ENCODE data around the gene TUT1.
"Not testable (repeated sequence)": the region's sequence is repeated elsewhere in the genome, so short reads cannot be mapped to it uniquely, and the experiment has no call there.

Gene TUT1

GRCh38 chr11:62591448-62592145 lies at the start of gene TUT1:
Gene TUT1 (minus strand): TSS chr11:62591523. CDS start chr11:62591485, 38 bp downstream.
- peak within 1 kb of the TSS; percentile 96 for H3K9ac ChIP-seq
- no peaks in the 10 kb centered on the region for H3K27me3 ChIP-seq
- H3K27ac ChIP-seq: peak within 1 kb of the TSS; percentile 95
- peaks cover 40% of the 10 kb centered on the region for H3K4me1 ChIP-seq
- peaks cover 63% of the 10 kb centered on the region for H3K36me3 ChIP-seq
- no peaks in the 10 kb centered on the region for H3K9me3 ChIP-seq
- H3K4me2 ChIP-seq: peak within 1 kb of the TSS; percentile 93
- no peak for TF ChIP-seq Cebpa-rat (IDR thresholded peaks at IDR 0.05)
- peaks cover 15% of the 10 kb centered on the region; the same call in 1 of the 2 replicates for H4K20me1 ChIP-seq
- peak within 1 kb of the TSS; percentile 89 for H3K4me3 ChIP-seq

GRCh38 chr11:62632492-62632891 lies 41.2 kb upstream of the TUT1 start:
- no peak for TF ChIP-seq Cebpa-rat (IDR thresholded peaks at IDR 0.05)
- H3K27ac ChIP-seq: no peak overlapping the region
- H3K36me3 ChIP-seq: peaks cover 100% of the 10 kb centered on the region
- no peaks in the 10 kb centered on the region for H3K27me3 ChIP-seq
- H3K4me3 ChIP-seq: no peak overlapping the region
- peaks cover 11% of the 10 kb centered on the region; the same call in 1 of the 2 replicates for H3K4me1 ChIP-seq
- no peak overlapping the region for H3K4me2 ChIP-seq
- H3K9ac ChIP-seq: no peak overlapping the region
- H4K20me1 ChIP-seq: peaks cover 19% of the 10 kb centered on the region; the same call in 1 of the 2 replicates
- no peaks in the 10 kb centered on the region for H3K9me3 ChIP-seq

GRCh38 chr11:62627713-62628112 lies 36.4 kb upstream of the TUT1 start:
- Histone ChIP-seq H3K9me3 (no peaks in the 10 kb centered on the region), H3K27me3 (no peaks in the 10 kb centered on the region), H3K4me2 (no peak overlapping the region), H3K4me1 (peaks cover 35% of the 10 kb centered on the region), H3K4me3 (no peak overlapping the region), H3K36me3 (peaks cover 79% of the 10 kb centered on the region), H3K9ac (no peak overlapping the region), H4K20me1 (0 out of 2 replicates have a peak, but pooled peaks cover 5% of the 10 kb centered on the region), H3K27ac (no peak overlapping the region)
- no peak for TF ChIP-seq Cebpa-rat (IDR thresholded peaks at IDR 0.05)

GRCh38 chr11:62622476-62623089 lies 31.3 kb upstream of the TUT1 start:
- Histone ChIP-seq H3K9me3 (no peaks in the 10 kb centered on the region), H3K36me3 (peaks cover 30% of the 10 kb centered on the region), H3K27me3 (no peaks in the 10 kb centered on the region), H3K9ac (no peak overlapping the region), H4K20me1 (0 out of 2 replicates have a peak, but pooled peaks cover 5% of the 10 kb centered on the region), H3K27ac (peak overlapping the region; percentile 88; the same call in 1 of the 2 replicates), H3K4me3 (peak overlapping the region; percentile 85; the same call in 1 of the 2 replicates), H3K4me1 (peaks cover 58% of the 10 kb centered on the region), H3K4me2 (peak overlapping the region; percentile 97)
- TF ChIP-seq Cebpa-rat (IDR thresholded peaks at IDR 0.05): no peak

- Histone ChIP-seq H4K20me1 (0 out of 2 replicates have a peak, but pooled peaks cover 5% of the 10 kb centered on the region), H3K9me3 (no peaks in the 10 kb centered on the region), H3K27me3 (no peaks in the 10 kb centered on the region), H3K4me1 (peaks cover 58% of the 10 kb centered on the region), H3K4me3 (peak within 1 kb of the TSS; percentile 85), H3K27ac (peak within 1 kb of the TSS; percentile 88), H3K36me3 (peaks cover 30% of the 10 kb centered on the region), H3K4me2 (peak within 1 kb of the TSS; percentile 97), H3K9ac (peak within 1 kb of the TSS; percentile 91)
- TF ChIP-seq Cebpa-rat (IDR thresholded peaks at IDR 0.05): peak; percentile 87
These were observed 30.5 kb upstream of the TUT1 start, which contains the start of gene B3GAT3 for GRCh38 chr11:62621567-62622470. Gene B3GAT3 (minus strand): TSS chr11:62621986. CDS start chr11:62621947, 39 bp downstream.

GRCh38 chr11:62621027-62621566 lies 29.8 kb upstream of the TUT1 start:
- Histone ChIP-seq H3K4me2 (peak overlapping the region; percentile 97), H3K27ac (peak overlapping the region; percentile 88), H3K27me3 (no peaks in the 10 kb centered on the region), H3K9me3 (no peaks in the 10 kb centered on the region), H3K4me1 (peaks cover 55% of the 10 kb centered on the region), H3K9ac (peak overlapping the region; percentile 91), H3K36me3 (peaks cover 30% of the 10 kb centered on the region), H3K4me3 (peak overlapping the region; percentile 85), H4K20me1 (0 out of 2 replicates have a peak, but pooled peaks cover 5% of the 10 kb centered on the region)
- no peak for TF ChIP-seq Cebpa-rat (IDR thresholded peaks at IDR 0.05)

- H3K4me3 ChIP-seq, H3K9me3 ChIP-seq, H3K27ac ChIP-seq, H4K20me1 ChIP-seq, H3K4me2 ChIP-seq, H3K9ac ChIP-seq, H3K27me3 ChIP-seq: not testable (repeated sequence)
- Histone ChIP-seq H3K36me3 (peaks cover 35% of the 10 kb centered on the region), H3K4me1 (peaks cover 26% of the 10 kb centered on the region)
These were observed 25.6 kb upstream of the TUT1 start for GRCh38 chr11:62616957-62617356.

GRCh38 chr11:62615521-62615920 lies 24.2 kb upstream of the TUT1 start:
- TF ChIP-seq Cebpa-rat (IDR thresholded peaks at IDR 0.05): no peak
- Histone ChIP-seq H3K4me1 (peaks cover 31% of the 10 kb centered on the region), H3K36me3 (peaks cover 35% of the 10 kb centered on the region), H3K9me3 (no peaks in the 10 kb centered on the region), H3K27ac (no peak overlapping the region), H3K9ac (no peak overlapping the region), H3K4me2 (no peak overlapping the region), H3K27me3 (no peaks in the 10 kb centered on the region), H3K4me3 (no peak overlapping the region), H4K20me1 (no peaks in the 10 kb centered on the region)

- Histone ChIP-seq H3K9ac (0 out of 2 replicates have a peak overlapping the region, but pooled peaks have one; percentile 29), H3K36me3 (peaks cover 38% of the 10 kb centered on the region), H3K4me2 (no peak overlapping the region), H3K4me3 (no peak overlapping the region), H3K9me3 (no peaks in the 10 kb centered on the region), H3K27ac (peak overlapping the region; percentile 59), H3K27me3 (no peaks in the 10 kb centered on the region), H4K20me1 (no peaks in the 10 kb centered on the region), H3K4me1 (peaks cover 31% of the 10 kb centered on the region)
- TF ChIP-seq Cebpa-rat (IDR thresholded peaks at IDR 0.05): no peak
These were observed 23.0 kb upstream of the TUT1 start for GRCh38 chr11:62614275-62614674.

Data from BLaER1 (cell line).